A673 (cell line): ENCODE results near the gene SLC38A3. TPM values are rescaled to one million over a fixed set of nuclear protein-coding genes. Genes with fewer than 3 reads are reported as not detected.

Source experiments
- BruUV-seq: library from RNA; stranded (reverse); fragments of 400-500 nt; replicated peaks from 2 replicates; lab custom pipeline; 2021; lab: Mats Ljungman, UMichigan
- CTCF ChIA-PET: fragments of 300-600 bp; sonication (Branson Sonifier 250); formaldehyde crosslinking; loops from one replicate; lab custom pipeline; 2022; ENCODE audit warnings: antibody characterized with exemption; lab: Charles Lee
- POLR2A ChIA-PET: fragments of 300-600 bp; sonication (Branson Sonifier 250); formaldehyde crosslinking; loops from one replicate; lab custom pipeline; 2022; ENCODE audit warnings: antibody characterized with exemption; ENCODE audit not compliant: low non-redundant PET; lab: Charles Lee
- DNase-seq: peaks from one replicate; pipeline ENCODE4 v3.0.0-alpha.2; 2015; ENCODE audit warnings: low spot score
- H3K27ac ChIP-seq: fragments of 200-600 bp; sonication (generic); 2 replicates; pipeline ENCODE4 v1.5.1; 2016; ENCODE audit warnings: mixed run types, low read depth, mild to moderate bottlenecking, mixed read lengths, antibody characterized with exemption, low read length; ENCODE audit not compliant: poor library complexity, severe bottlenecking
- H3K27me3 ChIP-seq: fragments of 200-600 bp; sonication (generic); replicated peaks from 2 replicates; pipeline ENCODE4 v1.6.1; 2017; ENCODE audit warnings: mixed run types, low read depth, mild to moderate bottlenecking, mixed read lengths, antibody characterized with exemption, low read length; ENCODE audit not compliant: insufficient read depth, poor library complexity
- H3K36me3 ChIP-seq: fragments of 200-600 bp; sonication (generic); 2 replicates; pipeline ENCODE4 v1.6.1; 2016; ENCODE audit warnings: mixed run types, mild to moderate bottlenecking, mixed read lengths, antibody characterized with exemption, low read length; ENCODE audit not compliant: insufficient read depth, poor library complexity, severe bottlenecking
- H3K4me1 ChIP-seq: fragments of 200-600 bp; sonication (generic); 2 replicates; pipeline ENCODE4 v1.6.1; 2017; ENCODE audit warnings: mixed run types, mild to moderate bottlenecking, mixed read lengths, antibody characterized with exemption, low read length; ENCODE audit not compliant: insufficient read depth, poor library complexity, severe bottlenecking
- H3K4me3 ChIP-seq: fragments of 200-600 bp; sonication (generic); 2 replicates; pipeline ENCODE4 v1.5.1; 2016; ENCODE audit warnings: low read depth, mixed run types, mild to moderate bottlenecking, mixed read lengths, low read length; ENCODE audit not compliant: poor library complexity, severe bottlenecking
- H3K9me3 ChIP-seq: fragments of 200-600 bp; sonication (generic); 2 replicates; pipeline ENCODE4 v1.6.1; 2016; ENCODE audit warnings: mixed run types, low read depth, mild to moderate bottlenecking, mixed read lengths, antibody characterized with exemption, low read length; ENCODE audit not compliant: poor library complexity, severe bottlenecking
- EZH2 ChIP-seq: fragments of 200-600 bp; sonication (generic); IDR thresholded peaks from 2 replicates; pipeline ENCODE4 v1.6.1; 2017; ENCODE audit warnings: borderline replicate concordance, low read depth, mild to moderate bottlenecking, mixed read lengths, antibody characterized with exemption, low read length; ENCODE audit not compliant: poor library complexity, severe bottlenecking
- intact Hi-C: fragments of 100-400 bp; cut with micrococcal nuclease; formaldehyde crosslinking; loops from one replicate; pipeline ENCODE4 v1.10.0; 2022; ENCODE audit not compliant: unreplicated experiment
- total RNA-seq: library from RNA; stranded (reverse); gene quantifications from 2 replicates; pipeline ENCODE4 v1.2.3, GENCODE V29; 2021
- TF ChIP-seq, protein P1 (sequence below): fragments of 300-800, 200-600 bp; sonication (generic); conservative IDR thresholded peaks from 2 replicates; pipeline ENCODE4 v1.5.1; 2017; ENCODE audit warnings: low read depth, mild to moderate bottlenecking, antibody characterized with exemption, low read length, moderate library complexity, mixed read lengths

Gene SLC38A3
- total RNA-seq, 1 experiment from 2014 or later, result not detected

DNA sequence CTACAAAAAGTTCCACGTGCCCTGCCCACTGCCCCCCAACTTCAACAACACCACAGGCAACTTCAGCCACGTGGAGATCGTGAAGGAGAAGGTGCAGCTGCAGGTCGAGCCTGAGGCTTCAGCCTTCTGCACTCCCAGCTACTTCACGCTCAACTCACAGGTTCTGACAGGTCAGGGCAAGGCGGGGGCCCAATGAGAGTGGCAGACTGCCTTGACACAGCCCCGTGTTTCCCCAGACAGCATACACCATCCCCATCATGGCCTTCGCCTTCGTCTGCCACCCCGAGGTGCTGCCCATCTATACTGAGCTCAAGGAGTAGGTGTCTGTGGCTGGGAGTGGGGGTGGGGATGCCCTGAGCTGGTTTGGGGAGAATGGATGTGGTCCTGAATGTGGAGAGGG is 12.6 kb downstream of the SLC38A3 start:
- TF ChIP-seq, protein P1, sequence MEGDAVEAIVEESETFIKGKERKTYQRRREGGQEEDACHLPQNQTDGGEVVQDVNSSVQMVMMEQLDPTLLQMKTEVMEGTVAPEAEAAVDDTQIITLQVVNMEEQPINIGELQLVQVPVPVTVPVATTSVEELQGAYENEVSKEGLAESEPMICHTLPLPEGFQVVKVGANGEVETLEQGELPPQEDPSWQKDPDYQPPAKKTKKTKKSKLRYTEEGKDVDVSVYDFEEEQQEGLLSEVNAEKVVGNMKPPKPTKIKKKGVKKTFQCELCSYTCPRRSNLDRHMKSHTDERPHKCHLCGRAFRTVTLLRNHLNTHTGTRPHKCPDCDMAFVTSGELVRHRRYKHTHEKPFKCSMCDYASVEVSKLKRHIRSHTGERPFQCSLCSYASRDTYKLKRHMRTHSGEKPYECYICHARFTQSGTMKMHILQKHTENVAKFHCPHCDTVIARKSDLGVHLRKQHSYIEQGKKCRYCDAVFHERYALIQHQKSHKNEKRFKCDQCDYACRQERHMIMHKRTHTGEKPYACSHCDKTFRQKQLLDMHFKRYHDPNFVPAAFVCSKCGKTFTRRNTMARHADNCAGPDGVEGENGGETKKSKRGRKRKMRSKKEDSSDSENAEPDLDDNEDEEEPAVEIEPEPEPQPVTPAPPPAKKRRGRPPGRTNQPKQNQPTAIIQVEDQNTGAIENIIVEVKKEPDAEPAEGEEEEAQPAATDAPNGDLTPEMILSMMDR, result no peak
- no peak for TF ChIP-seq EZH2
- Histone ChIP-seq H3K27ac (no peak overlapping the region), H3K9me3 (no peaks in the 10 kb centered on the region), H3K27me3 (no peaks in the 10 kb centered on the region), H3K4me1 (no peaks in the 10 kb centered on the region), H3K36me3 (no peaks in the 10 kb centered on the region), H3K4me3 (no peak overlapping the region)
- intact Hi-C loops, result no loop called here
- POLR2A ChIA-PET, result no interaction called here
- CTCF ChIA-PET, result no interaction called here
- no TSS peak for BruUV-seq
- DNase-seq, result no peak

DNA sequence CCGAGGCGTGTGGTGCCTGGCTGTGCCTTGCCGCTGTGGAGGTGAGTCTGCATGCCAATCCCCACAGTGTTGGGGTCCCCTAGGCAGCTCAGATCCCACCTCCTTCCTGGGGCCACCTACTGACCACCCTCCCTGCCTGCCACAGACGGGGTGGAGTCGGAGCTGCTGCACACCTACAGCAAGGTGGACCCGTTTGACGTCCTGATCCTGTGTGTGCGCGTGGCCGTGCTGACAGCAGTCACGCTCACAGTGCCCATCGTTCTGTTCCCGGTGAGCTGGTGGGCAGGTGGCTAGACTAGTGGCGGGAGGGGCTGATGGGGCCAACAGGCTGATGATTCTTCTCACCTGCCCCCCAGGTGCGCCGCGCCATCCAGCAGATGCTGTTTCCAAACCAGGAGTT is 13.4 kb downstream of the SLC38A3 start:
- TF ChIP-seq, protein P1, result no peak
- TF ChIP-seq EZH2, result no peak
- Histone ChIP-seq H3K27me3 (no peaks in the 10 kb centered on the region), H3K27ac (no peak overlapping the region), H3K36me3 (no peaks in the 10 kb centered on the region), H3K9me3 (no peaks in the 10 kb centered on the region), H3K4me1 (no peaks in the 10 kb centered on the region), H3K4me3 (no peak overlapping the region)
- ChIA-PET POLR2A (no interaction called here), CTCF (no interaction called here)
- no peak for DNase-seq
- BruUV-seq, result no TSS peak
- intact Hi-C loops, result no loop called here

DNA sequence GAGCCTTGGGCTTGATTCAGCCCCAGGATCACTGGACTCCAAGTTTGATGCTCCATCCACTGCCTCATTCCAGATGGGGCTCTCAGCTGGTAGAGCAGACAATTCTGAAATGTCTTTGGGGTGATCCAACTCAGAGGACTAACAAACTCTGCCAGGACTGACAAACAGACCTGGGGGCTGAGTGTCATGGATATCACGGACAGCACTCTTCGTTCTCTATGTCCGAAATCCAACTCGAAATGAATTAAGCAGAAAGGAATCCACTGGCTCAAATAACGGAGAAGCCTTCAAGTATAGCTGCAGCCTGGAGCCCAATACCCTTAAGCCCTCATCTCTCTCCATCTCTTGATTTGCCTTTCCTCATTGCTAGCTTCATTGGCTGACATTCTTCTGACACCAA is 14.2 kb downstream of the SLC38A3 start:
- intact Hi-C loops, result no loop called here
- Histone ChIP-seq H3K27ac (no peak overlapping the region), H3K4me3 (no peak overlapping the region), H3K36me3 (no peaks in the 10 kb centered on the region), H3K27me3 (no peaks in the 10 kb centered on the region), H3K4me1 (no peaks in the 10 kb centered on the region), H3K9me3 (no peaks in the 10 kb centered on the region)
- POLR2A ChIA-PET, result no interaction called here
- TF ChIP-seq, protein P1, result no peak
- TF ChIP-seq EZH2, result no peak
- CTCF ChIA-PET, result no interaction called here
- no TSS peak for BruUV-seq
- no peak for DNase-seq
